Tibial nerve (tissue), 4 donors: ENCODE data around the gene TBC1D10B. TPM values are rescaled to one million over a fixed set of nuclear protein-coding genes. Genes with fewer than 3 reads are reported as not detected.

Experiments
- DNase-seq, 2 donors: peaks; one replicate each; pipeline ENCODE4 v3.0.0-alpha.2; 2019; ENCODE audit warnings: low spot score in 2 of 2
- H3K27ac ChIP-seq, 4 donors: fragments of 200-600 bp; sonication (generic) in 3 of 4; one replicate each; pipeline ENCODE4 v1.5.1; 2017 to 2019; ENCODE audit warnings: mild to moderate bottlenecking in 1 of 4
- H3K27me3 ChIP-seq, 2 donors: fragments of 200-600 bp; sonication (generic) in 1 of 2; one replicate each; pipeline versions ENCODE4 v1.5.1 to v1.6.0; 2017 to 2019
- H3K36me3 ChIP-seq, 3 donors: fragments of 200-600 bp; sonication (generic); one replicate each; pipeline ENCODE4 v1.5.1; 2018 to 2019
- H3K4me1 ChIP-seq, 4 donors: fragments of 200-600 bp; sonication (generic) in 3 of 4; one replicate each; pipeline ENCODE4 v1.5.1; 2017 to 2019
- H3K4me3 ChIP-seq, 4 donors: fragments of 200-600 bp; sonication (generic) in 3 of 4; one replicate each; pipeline ENCODE4 v1.5.1; 2017 to 2019; ENCODE audit warnings: mild to moderate bottlenecking in 1 of 4, moderate library complexity in 1 of 4
- H3K9me3 ChIP-seq, 4 donors: fragments of 200-600 bp; sonication (generic) in 3 of 4; one replicate each; pipeline ENCODE4 v1.5.1; 2017 to 2019
- CTCF ChIP-seq, 5 experiments: fragments of 200-600 bp in 3 of 5; fragments of 450-650 bp in 2 of 5; sonication (generic) in 3 of 5; IDR thresholded peaks; one replicate each; pipeline ENCODE4 v1.5.1; 2016 to 2019; ENCODE audit warnings: antibody characterized with exemption in 5 of 5, mild to moderate bottlenecking in 3 of 5, moderate library complexity in 2 of 5
- EP300 ChIP-seq, 2 donors: sonication (generic); formaldehyde crosslinking; IDR thresholded peaks; one replicate each; pipeline ENCODE4 v1.6.1; 2017; ENCODE audit warnings: antibody characterized with exemption in 2 of 2, mild to moderate bottlenecking in 1 of 2
- POLR2A ChIP-seq, 2 donors: fragments of 450-650 bp; IDR thresholded peaks; one replicate each; pipeline ENCODE4 v1.6.1; 2017; ENCODE audit warnings: antibody characterized with exemption in 2 of 2, mild to moderate bottlenecking in 2 of 2, moderate library complexity in 2 of 2
- WGBS, 2 donors: methylation state at CpG; one replicate each; pipeline ENCODE4 v1.1.5; 2018; 5-methylcytosine and 5-hydroxymethylcytosine counted together
- total RNA-seq, 4 donors: library from RNA; depleted of rRNA; stranded (reverse); fragments of >200 nt; gene quantifications; one replicate each; pipeline ENCODE4 v1.1.0, GENCODE V29; 2016

TBC1D10B gene
- total RNA-seq, 4 donors from 2014 or later = 25.6 to 52.2 (median 31.1) TPM

DNA sequence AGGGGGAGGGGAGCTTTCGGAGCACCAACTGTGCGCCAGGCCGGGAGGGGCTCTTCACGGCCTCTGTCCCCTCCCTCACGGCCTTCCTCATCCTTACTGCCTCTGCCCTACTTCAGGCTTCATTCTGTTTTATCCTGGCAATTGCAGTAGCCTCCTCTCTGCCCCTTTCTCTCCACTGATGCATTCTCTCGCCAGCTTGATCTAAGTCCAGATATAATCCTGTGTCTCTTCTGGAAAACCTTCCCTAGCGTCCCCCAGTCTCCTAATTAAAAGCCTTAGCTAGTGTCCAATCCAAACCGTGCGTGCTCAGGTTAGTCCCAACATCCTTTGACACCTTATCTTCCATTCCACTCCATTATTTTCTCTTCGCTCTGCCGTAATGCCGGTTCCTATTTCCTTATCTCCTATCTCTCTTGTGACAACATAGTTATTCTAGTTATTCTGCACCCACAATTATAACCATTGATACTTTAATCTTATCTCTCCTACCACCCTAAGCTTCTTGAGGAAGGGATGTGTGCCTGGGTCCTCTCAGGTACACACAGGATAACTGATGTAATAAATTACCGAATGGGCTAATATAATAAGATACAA is 25.8 kb upstream of the TBC1D10B start:
- no peak for DNase-seq
- Histone ChIP-seq H3K4me3 (peak overlapping the region; percentile 45 to 94 (median 74)), H3K27me3 (no peaks in the 10 kb centered on the region), H3K27ac (peak overlapping the region in 3 of 4 donors; percentile 76 to 87 (median 80)), H3K9me3 (no peaks in the 10 kb centered on the region), H3K4me1 (peaks cover 4 to 43% (median 18%) of the 10 kb centered on the region in 4 donors), H3K36me3 (peaks cover 0 to 16% (median 0%) of the 10 kb centered on the region in 3 donors)
- 15 to 16% methylated on average over 13 of the region's 13 CpGs for WGBS, 2 donors
- TF ChIP-seq POLR2A (IDR thresholded peaks at IDR 0.05) (no peak), CTCF (IDR thresholded peaks at IDR 0.05) (no peak), EP300 (IDR thresholded peaks at IDR 0.05) (no peak)

DNA sequence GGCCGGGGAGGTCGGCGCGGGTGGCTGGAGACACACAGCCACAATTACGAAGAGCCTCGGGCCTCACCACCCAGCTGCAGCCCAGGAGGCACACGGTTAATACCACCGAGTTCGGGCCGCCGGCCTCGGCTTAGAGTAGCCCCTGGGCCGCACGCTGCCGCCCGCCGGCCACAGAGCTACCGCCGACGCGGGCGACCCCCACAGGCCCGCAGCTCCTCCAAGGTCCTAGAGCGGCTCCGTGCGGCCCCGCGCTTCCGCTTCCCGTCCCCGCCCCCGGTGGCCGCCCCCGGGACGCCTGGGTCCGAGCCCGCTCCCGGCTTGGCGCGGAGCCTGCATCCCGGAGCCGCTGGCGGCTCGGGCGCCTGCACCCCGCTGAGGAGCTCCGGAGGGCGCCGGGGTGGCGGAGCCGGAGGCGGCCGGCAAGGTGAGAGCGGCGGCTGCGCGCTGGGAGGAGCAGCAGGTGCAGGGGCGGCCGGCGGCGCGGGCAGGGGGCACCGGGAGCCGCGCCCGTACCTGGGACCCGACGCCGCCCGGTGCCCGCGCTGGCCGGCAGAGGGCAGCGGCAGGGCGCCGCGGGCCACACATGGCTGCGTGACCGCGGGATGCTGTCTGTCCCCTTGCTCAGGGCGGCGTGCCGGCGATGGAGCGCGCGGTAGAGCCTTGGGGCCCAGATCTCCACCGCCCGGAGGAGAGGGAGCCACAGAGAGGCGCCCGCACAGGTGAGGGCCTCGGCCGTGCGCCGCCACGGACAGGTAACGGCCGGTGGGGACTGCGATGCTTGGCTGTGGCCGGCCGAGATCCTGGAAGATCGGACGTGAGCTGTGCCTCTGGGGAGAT is 25.1 kb upstream of the TBC1D10B start, which contains the start of gene ZNF48:
ZNF48 (plus strand) TSS at position 266 of the 837 bp plus-strand sequence; CDS start at position 641, 375 bp downstream.
- TF ChIP-seq CTCF (IDR thresholded peaks at IDR 0.05) = peak; percentile 17 to 75 (median 37)
- TF ChIP-seq EP300 (IDR thresholded peaks at IDR 0.05) = peak; percentile 58 to 70
- TF ChIP-seq POLR2A (IDR thresholded peaks at IDR 0.05) = peak in 1 of 2 donors; percentile 32
- Histone ChIP-seq H3K4me3 (peak within 1 kb of the TSS; percentile 45 to 94 (median 74)), H3K27ac (peak within 1 kb of the TSS; percentile 23 to 87 (median 82)), H3K36me3 (peaks cover 0 to 16% (median 0%) of the 10 kb centered on the region in 3 donors), H3K27me3 (no peaks in the 10 kb centered on the region), H3K4me1 (peaks cover 4 to 38% (median 13%) of the 10 kb centered on the region in 4 donors), H3K9me3 (no peaks in the 10 kb centered on the region)
- 0 to 1% methylated on average over 14 to 66 of the region's 103 CpGs for WGBS, 2 donors
- DNase-seq = peak; percentile 59 to 62

- 4 to 6% methylated on average over 29 to 31 of the region's 31 CpGs for WGBS, 2 donors
- Histone ChIP-seq H3K9me3 (no peaks in the 10 kb centered on the region), H3K27ac (peak overlapping the region; percentile 23 to 87 (median 82)), H3K36me3 (peaks cover 0 to 16% (median 0%) of the 10 kb centered on the region in 3 donors), H3K4me3 (peak overlapping the region; percentile 45 to 79 (median 73)), H3K4me1 (peaks cover 4 to 32% (median 13%) of the 10 kb centered on the region in 4 donors), H3K27me3 (no peaks in the 10 kb centered on the region)
- TF ChIP-seq POLR2A (IDR thresholded peaks at IDR 0.05) (no peak), EP300 (IDR thresholded peaks at IDR 0.05) (no peak), CTCF (IDR thresholded peaks at IDR 0.05) (no peak)
- DNase-seq = no peak
Measured at GRCh38 chr16:30394592-30395154, 24.4 kb upstream of the TBC1D10B start.

DNA sequence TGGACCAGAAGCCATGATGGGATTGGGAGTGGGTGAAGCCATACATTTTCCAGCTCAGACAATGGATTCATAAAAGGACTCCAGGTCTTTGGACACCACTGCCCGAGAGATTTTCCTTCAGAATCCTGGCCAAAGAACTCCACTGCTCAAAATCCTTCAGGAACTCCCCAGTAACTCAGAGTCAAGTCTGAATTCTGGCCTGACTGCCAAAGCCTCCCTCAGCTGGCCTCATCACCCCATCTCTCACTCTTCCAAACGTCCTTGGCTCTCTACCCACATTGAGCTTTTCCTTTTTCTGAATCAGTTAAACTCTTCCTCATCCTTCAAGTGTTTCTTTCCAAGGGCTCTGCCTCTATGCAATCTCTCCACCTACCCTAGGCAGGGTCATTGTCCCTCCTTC is 13.2 kb upstream of the TBC1D10B start:
- H3K4me1 ChIP-seq = peaks cover 0 to 20% (median 4%) of the 10 kb centered on the region in 4 donors
- TF ChIP-seq CTCF (IDR thresholded peaks at IDR 0.05) (no peak), EP300 (IDR thresholded peaks at IDR 0.05) (no peak), POLR2A (IDR thresholded peaks at IDR 0.05) (no peak)
- H3K9me3 ChIP-seq = no peaks in the 10 kb centered on the region
- H3K27ac ChIP-seq = no peak overlapping the region
- WGBS, 2 donors = 35 to 41% methylated on average over 2 of the region's 2 CpGs
- no peak for DNase-seq
- H3K4me3 ChIP-seq = no peak overlapping the region
- no peaks in the 10 kb centered on the region for H3K27me3 ChIP-seq
- H3K36me3 ChIP-seq = no peaks in the 10 kb centered on the region
